Femur (tissue), 1 donor: ENCODE measurements around the gene ZC3H12D.

ENCODE experiments used
- DNase-seq: peaks from one replicate; pipeline ENCODE4 v3.0.0-alpha.2; 2017

ZC3H12D gene

GRCh38 chr6:149405823-149406765, 78.7 kb downstream of the ZC3H12D start:
- no peak for DNase-seq

GRCh38 chr6:149403534-149403933, 81.3 kb downstream of the ZC3H12D start:
- DNase-seq = no peak

GRCh38 chr6:149400050-149400449, 84.8 kb downstream of the ZC3H12D start, which contains the start of gene SUMO4:
Gene SUMO4, plus strand, starts transcription at chr6:149400262. Its CDS starts 130 bp downstream, at chr6:149400392.
- no peak for DNase-seq

GRCh38 chr6:149397384-149397783, 87.4 kb downstream of the ZC3H12D start:
- no peak for DNase-seq
